Measurements from ENCODE around the gene SHF.

The SHF gene

GRCh38 chr15:45199136-45199810 lies 11.5 kb upstream of the SHF start:
- DNase-seq (ENCODE audit: low read depth) = no peak

GRCh38 chr15:45198337-45199135 lies 10.8 kb upstream of the SHF start:
- DNase-seq (ENCODE audit: low read depth) = peak; percentile 91

DNA sequence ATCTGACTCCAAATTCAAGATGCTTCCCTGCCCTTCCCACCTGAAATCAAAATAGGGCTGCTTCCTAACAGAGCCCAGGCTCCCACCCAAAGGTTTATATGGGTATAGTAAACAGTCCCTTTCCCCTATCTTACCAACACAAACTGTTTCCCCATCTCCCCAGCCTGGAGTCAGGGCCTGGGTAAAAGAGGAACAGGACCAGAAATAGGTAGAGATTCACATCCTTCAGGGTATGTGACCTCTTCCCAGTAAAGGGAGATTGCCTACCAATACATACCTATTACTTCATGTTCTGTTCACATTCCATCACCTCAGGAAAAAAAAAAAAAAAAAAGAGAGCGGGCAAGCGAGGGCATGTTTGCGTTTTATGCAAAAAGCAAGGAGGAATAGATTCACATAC lies 9.7 kb upstream of the SHF start:
- no peak for DNase-seq (ENCODE audit: low read depth)

DNA sequence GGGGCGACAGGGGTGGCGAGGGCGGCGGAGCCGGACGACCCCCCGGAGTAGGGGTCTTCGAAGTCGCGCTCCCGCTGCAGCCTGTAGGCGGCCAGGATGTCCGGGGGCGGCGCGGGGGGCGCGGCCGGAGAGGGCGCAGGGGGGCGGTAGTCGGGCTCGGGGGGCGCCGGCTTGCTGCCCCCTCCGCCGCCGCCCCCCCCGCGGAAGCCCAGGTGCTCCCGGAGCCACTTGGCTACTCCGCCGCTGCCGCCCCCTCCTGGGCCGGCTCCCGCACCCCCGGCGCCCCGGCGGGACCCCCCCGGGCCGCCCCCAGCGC lies 230 bp downstream of the SHF start:
- no peak for DNase-seq (ENCODE audit: low read depth)

GRCh38 chr15:45186771-45187577 lies 792 bp downstream of the SHF start:
- no peak for DNase-seq (ENCODE audit: low read depth)

DNA sequence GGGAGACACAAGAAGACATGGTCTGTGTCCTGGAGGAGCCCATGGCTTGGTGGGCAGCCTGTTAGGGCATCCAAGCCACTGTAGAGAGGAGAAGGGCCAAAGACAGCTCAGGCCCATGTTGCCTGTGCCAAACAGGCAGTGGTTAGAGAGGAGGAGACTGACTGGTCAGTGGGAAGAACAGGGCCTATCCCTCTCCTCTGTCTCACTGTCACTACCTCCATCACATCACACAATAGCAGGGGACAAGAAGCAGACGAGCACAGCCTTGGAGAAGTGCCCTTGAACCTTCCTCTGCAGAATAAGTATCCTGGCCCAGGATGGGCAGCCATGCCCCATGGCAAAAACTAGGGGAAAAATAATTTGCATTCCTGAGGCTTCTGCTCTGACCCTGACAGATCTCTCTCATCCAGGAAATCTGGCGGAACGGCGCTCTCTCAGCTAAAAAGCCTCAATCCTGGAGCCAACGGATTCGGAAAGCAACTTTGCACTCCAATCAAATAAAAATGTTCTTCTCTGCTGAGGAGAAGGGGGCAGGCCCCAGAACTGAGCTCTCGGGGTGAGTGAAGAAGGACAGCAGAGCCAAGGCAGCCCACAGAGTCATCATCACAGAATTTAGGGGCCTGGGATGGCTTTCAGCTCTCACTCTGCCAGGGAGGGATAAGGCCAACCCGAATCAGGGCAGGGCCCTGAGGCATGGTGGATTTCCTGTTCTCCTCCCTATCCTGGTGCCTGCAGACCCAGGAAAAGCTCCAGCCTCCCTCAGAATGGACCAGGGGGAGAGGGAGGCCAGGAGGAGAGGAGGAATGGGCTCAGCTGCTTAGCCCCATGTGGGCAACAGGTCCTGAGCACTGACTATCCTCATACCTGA lies 1.6 kb downstream of the SHF start:
- no peak for DNase-seq (ENCODE audit: low read depth)

DNA sequence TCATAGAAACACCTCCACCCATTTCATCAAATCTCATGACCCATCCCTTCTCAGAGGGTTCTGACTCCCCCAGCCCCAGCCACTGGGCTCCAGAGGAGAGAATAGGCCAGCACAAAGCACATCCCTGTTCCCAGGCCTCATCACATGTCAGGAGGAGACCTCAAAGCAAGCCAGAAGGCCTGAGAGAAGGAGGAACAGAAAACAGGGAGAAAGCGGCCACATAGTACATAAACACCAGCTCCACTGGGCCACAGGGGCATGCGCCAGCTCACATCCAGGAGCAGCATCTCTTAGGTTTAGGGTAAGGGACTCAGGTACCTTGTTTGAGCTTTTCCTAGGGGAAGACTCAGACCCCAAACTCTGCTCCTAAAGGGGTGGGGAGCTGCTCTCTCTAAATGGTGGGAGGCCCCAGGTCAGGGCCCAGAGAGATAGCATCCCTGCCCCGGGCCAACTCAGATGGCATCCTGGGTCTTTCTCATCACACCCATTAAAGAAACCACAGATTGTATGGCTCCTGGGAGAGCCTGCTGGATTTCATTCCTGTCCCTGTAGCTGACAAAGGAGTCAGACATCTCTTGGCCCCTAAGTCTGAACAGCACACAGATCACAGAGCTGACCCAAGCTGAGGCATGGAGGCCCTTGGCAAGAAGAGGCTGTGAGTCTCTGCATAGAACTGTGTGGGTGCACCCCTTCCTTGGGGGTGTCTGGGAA lies 2.5 kb downstream of the SHF start:
- no peak for DNase-seq (ENCODE audit: low read depth)

- DNase-seq (ENCODE audit: low read depth) = no peak
Observed at GRCh38 chr15:45184562-45185041, 3.2 kb downstream of the SHF start.

DNA sequence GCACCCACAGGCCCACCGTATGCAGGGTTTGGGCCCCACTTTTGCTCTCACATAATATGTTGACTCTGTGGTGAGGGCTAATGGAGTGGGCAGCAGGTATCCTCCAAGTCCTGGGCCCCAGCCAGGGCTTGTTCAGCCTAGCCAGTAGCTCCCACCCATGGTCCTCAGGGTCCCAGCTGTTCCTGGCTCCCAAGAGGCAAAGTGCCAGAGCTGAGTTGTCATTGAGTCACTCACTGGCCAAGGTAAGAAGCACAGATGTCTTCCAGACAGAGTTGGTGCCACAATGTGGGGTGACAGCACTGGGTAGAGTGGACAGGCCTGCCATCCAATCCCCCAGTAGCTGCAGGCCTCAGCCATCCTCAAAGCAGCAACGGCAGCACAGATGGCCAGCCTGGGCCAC lies 4.3 kb downstream of the SHF start:
- DNase-seq (ENCODE audit: low read depth) = no peak

- no peak for DNase-seq (ENCODE audit: low read depth)
Observed at GRCh38 chr15:45182996-45183395, 4.8 kb downstream of the SHF start.

DNA sequence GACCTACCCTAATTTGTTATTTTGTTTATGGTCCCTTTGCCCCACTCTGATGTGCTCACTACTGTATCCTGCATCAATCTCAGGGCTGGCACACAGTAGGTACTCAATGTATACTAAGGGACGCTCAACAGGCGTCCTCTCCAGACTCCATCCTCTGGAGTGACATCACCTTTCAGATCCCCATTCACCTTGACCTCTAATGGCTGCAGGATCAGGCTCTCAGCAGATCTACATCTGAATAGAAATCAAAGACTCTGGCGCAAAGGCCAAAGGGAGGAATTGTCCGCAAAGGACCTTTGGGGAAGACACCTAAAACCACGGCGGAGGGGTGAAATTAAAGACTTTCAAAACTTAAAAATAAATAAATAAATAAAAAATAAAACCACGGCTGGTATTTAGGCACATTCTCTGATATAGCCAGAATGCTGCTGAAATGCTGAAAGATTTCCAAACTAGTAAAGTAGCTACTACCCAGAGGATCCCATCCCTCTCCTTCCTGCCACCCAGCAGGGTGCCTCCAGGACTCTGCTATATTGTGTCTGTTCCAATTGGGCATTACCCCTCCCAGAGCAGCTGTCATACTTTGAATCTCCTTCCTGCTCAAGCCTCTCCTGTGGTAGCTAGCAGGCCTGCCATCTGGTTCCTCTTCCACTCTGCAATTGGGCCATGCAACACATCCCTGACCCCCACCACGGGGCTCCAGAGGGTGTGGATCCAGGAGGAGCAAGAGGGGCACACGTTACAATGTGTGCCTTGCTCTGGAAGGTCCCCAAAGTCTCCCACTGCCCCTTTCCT lies 6.1 kb downstream of the SHF start:
- no peak for DNase-seq (ENCODE audit: low read depth)

GRCh38 chr15:45180648-45181436 lies 6.9 kb downstream of the SHF start:
- no peak for DNase-seq (ENCODE audit: low read depth)

- DNase-seq (ENCODE audit: low read depth) = no peak
Observed at GRCh38 chr15:45180201-45180600, 7.6 kb downstream of the SHF start.

GRCh38 chr15:45179221-45179985 lies 8.4 kb downstream of the SHF start:
- peak; percentile 55 for DNase-seq (ENCODE audit: low read depth)

- DNase-seq (ENCODE audit: low read depth) = no peak
Observed at GRCh38 chr15:45177285-45177684, 10.5 kb downstream of the SHF start.

DNA sequence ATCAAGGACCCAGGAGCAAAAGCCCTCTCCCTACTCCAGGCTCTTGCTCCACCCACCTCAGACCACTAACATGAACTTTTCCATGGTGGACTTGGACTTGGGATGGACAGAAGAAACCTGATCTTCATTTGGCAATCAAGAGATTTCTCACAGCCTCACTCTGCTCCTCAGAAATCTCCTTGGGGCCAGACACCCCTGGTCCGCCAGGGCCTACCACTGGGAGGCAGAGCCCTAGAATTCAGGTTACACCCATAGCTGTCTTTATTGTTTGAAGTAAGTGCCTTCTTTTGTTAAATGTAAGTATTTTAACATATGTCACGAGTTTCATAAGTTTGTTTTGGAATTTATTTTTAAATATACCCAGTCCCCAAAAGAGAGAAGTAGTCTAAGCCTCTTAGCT lies 13.2 kb downstream of the SHF start:
- no peak for DNase-seq (ENCODE audit: low read depth)

GRCh38 chr15:45174069-45174468 lies 13.7 kb downstream of the SHF start:
- no peak for DNase-seq (ENCODE audit: low read depth)

GRCh38 chr15:45171912-45172311 lies 15.9 kb downstream of the SHF start:
- no peak for DNase-seq (ENCODE audit: low read depth)

Data from T follicular helper cell (primary cell).